HEK293 (cell line): ENCODE measurements around the gene HMX1.

ENCODE experiments used
- CTCF ChIA-PET: fragments of 350-600 bp; formaldehyde crosslinking; extraction: SDS; loops from one replicate; lab custom pipeline; 2021; ENCODE audit warnings: antibody characterized with exemption; lab: Yijun Ruan, JAX
- POLR2A ChIA-PET: fragments of 300-600 bp; formaldehyde crosslinking; extraction: SDS; loops from one replicate; lab custom pipeline; 2020; ENCODE audit warnings: antibody characterized with exemption, inconsistent platforms; lab: Yijun Ruan, JAX
- H3K27ac ChIP-seq: fragments of 200-500 bp; sonication (Bioruptor generic); 2 replicates; pipeline ENCODE4 v1.5.1; 2014; ENCODE audit warnings: low read depth, low read length, control low read depth, inconsistent platforms; ENCODE audit errors: extremely low read depth
- H3K36me3 ChIP-seq, 2 experiments: fragments of 200-500 bp in 1 of 2; sonication (Bioruptor generic) in 1 of 2; 1 replicate in 1 of 2; 2 replicates in 1 of 2; pipeline ENCODE4 v1.5.1; 2014 to 2017; ENCODE audit warnings: inconsistent platforms in 2 of 2, low read length in 2 of 2; ENCODE audit not compliant: control insufficient read depth in 2 of 2, insufficient read depth in 1 of 2
- H3K4me1 ChIP-seq: fragments of 200-500 bp; sonication (Bioruptor generic); 2 replicates; pipeline ENCODE4 v1.5.1; 2014; ENCODE audit warnings: mild to moderate bottlenecking, low read length, inconsistent platforms; ENCODE audit not compliant: control insufficient read depth, insufficient read depth
- H3K4me3 ChIP-seq: 2 replicates; pipeline ENCODE4 v1.5.1; 2011; ENCODE audit warnings: low read depth, mild to moderate bottlenecking, control low read depth, low read length, moderate library complexity
- H3K9me3 ChIP-seq: fragments of 200-500 bp; sonication (Bioruptor generic); 2 replicates; pipeline ENCODE4 v1.5.1; 2014; ENCODE audit warnings: low read depth, low read length, inconsistent platforms; ENCODE audit not compliant: control insufficient read depth, insufficient read depth
- EGR2 ChIP-seq: fragments of 450-650 bp; formaldehyde crosslinking; IDR thresholded peaks from 2 replicates; pipeline ENCODE4 v1.5.1; 2016; ENCODE audit warnings: low read depth, missing biosample characterization, missing genetic modification characterization
- KLF1 ChIP-seq: fragments of 450-650 bp; formaldehyde crosslinking; IDR thresholded peaks from 2 replicates; pipeline ENCODE4 v1.5.1; 2016; ENCODE audit warnings: missing biosample characterization, missing genetic modification characterization
- SETDB1 ChIP-seq: IDR thresholded peaks from one replicate; pipeline ENCODE4 v1.6.1; 2017; ENCODE audit warnings: mild to moderate bottlenecking, low read length, moderate library complexity, mixed read lengths; ENCODE audit not compliant: insufficient read length
- ZBTB17 ChIP-seq: fragments of 450-650 bp; formaldehyde crosslinking; IDR thresholded peaks from 2 replicates; pipeline ENCODE4 v1.5.1; 2016; ENCODE audit warnings: missing biosample characterization, missing genetic modification characterization
- ZFHX2 ChIP-seq: fragments of 450-650 bp; formaldehyde crosslinking; conservative IDR thresholded peaks from 2 replicates; pipeline ENCODE4 v1.5.1; 2016; ENCODE audit warnings: missing biosample characterization, missing genetic modification characterization
- ZFP37 ChIP-seq: fragments of 450-650 bp; formaldehyde crosslinking; IDR thresholded peaks from 2 replicates; pipeline ENCODE4 v1.5.1; 2016; ENCODE audit warnings: missing biosample characterization, missing genetic modification characterization
- ZIC2 ChIP-seq: fragments of 450-650 bp; formaldehyde crosslinking; IDR thresholded peaks from 2 replicates; pipeline ENCODE4 v1.5.1; 2016; ENCODE audit warnings: missing biosample characterization, missing genetic modification characterization
- ZNF140 ChIP-seq: fragments of 450-650 bp; formaldehyde crosslinking; IDR thresholded peaks from 2 replicates; pipeline ENCODE4 v1.5.1; 2016; ENCODE audit warnings: missing biosample characterization, missing genetic modification characterization
- ZNF2 ChIP-seq: fragments of 450-650 bp; formaldehyde crosslinking; IDR thresholded peaks from 2 replicates; pipeline ENCODE4 v1.5.1; 2016; ENCODE audit warnings: missing biosample characterization, missing genetic modification characterization
- ZNF311 ChIP-seq: fragments of 450-650 bp; formaldehyde crosslinking; IDR thresholded peaks from 2 replicates; pipeline ENCODE4 v1.5.1; 2017; ENCODE audit warnings: missing biosample characterization, missing genetic modification characterization, borderline replicate concordance
- ZNF324 ChIP-seq: fragments of 450-650 bp; formaldehyde crosslinking; IDR thresholded peaks from 2 replicates; pipeline ENCODE4 v1.5.1; 2016; ENCODE audit warnings: missing biosample characterization, missing genetic modification characterization
- ZNF37A ChIP-seq: fragments of 450-650 bp; IDR thresholded peaks from 2 replicates; pipeline ENCODE4 v1.5.1; 2018; ENCODE audit warnings: missing biosample characterization, missing genetic modification characterization
- ZNF514 ChIP-seq: fragments of 450-650 bp; formaldehyde crosslinking; IDR thresholded peaks from 2 replicates; pipeline ENCODE4 v1.5.1; 2016; ENCODE audit warnings: missing biosample characterization, missing genetic modification characterization
- ZNF521 ChIP-seq: fragments of 450-650 bp; formaldehyde crosslinking; IDR thresholded peaks from 2 replicates; pipeline ENCODE4 v1.5.1; 2017; ENCODE audit warnings: missing biosample characterization, mild to moderate bottlenecking, missing genetic modification characterization
- ZNF600 ChIP-seq: fragments of 450-650 bp; formaldehyde crosslinking; IDR thresholded peaks from 2 replicates; pipeline ENCODE4 v1.5.1; 2016; ENCODE audit warnings: missing biosample characterization, missing genetic modification characterization
- ZNF837 ChIP-seq: fragments of 450-650 bp; formaldehyde crosslinking; IDR thresholded peaks from 2 replicates; pipeline ENCODE4 v1.5.1; 2016; ENCODE audit warnings: missing biosample characterization, missing genetic modification characterization
- TF ChIP-seq, protein P1 (sequence below): fragments of 450-650 bp; formaldehyde crosslinking; IDR thresholded peaks from 2 replicates; pipeline ENCODE4 v1.5.1; 2016; ENCODE audit warnings: missing biosample characterization, missing genetic modification characterization
- TF ChIP-seq, protein P2 (sequence below): fragments of 450-650 bp; formaldehyde crosslinking; IDR thresholded peaks from 2 replicates; pipeline ENCODE4 v1.5.1; 2016; ENCODE audit warnings: missing biosample characterization, missing genetic modification characterization, borderline replicate concordance

Gene HMX1

DNA sequence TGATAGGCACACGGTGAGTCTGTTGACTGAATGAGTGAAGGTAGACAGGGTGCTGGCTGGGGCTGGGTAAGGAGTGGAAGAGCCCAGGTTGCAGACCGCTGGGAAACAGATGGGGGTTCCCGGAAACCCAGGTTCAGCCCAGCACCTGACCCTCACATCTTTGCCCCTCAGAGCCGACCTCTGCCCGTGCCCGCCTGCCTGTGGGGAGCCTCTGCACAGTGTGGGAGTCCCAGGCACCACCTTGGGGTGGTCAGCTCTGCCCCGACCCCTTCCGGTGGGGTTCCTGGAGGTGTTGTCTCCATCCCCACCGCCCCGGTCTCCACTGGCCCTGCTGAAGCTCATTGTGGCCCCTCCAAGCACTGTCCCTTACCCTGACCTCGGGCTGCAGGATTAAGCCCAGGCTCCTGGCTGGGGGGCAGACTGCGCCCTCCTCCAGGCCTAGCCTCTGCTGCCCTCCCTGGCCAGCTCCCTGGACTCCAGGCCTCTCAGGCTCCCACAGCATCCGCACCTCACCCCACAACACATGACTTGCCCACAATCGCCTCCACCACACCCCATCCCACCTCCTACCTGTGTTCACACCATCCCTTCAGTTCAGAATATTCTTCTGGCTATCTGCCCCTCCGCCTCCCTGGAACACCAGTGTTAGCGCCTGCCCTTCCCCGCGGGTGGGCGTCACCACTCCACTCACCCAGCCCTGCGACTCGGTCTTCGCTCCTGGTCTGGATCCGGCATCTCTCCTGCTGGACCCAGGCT, 21.4 kb downstream of the HMX1 start:
- Histone ChIP-seq H3K27ac (no peak overlapping the region), H3K36me3 (no peaks in the 10 kb centered on the region), H3K9me3 (no peaks in the 10 kb centered on the region), H3K4me3 (no peak overlapping the region), H3K4me1 (peaks cover 2% of the 10 kb centered on the region; the same call in 1 of the 2 replicates)
- POLR2A ChIA-PET, result no interaction called here
- CTCF ChIA-PET, result no interaction called here
- TF ChIP-seq ZNF311 (tag by site-specific recombination) (no peak), EGR2 (tag by site-specific recombination) (peak; percentile 72), ZFHX2 (peak; percentile 35; the same call in 1 of the 2 replicates)

DNA sequence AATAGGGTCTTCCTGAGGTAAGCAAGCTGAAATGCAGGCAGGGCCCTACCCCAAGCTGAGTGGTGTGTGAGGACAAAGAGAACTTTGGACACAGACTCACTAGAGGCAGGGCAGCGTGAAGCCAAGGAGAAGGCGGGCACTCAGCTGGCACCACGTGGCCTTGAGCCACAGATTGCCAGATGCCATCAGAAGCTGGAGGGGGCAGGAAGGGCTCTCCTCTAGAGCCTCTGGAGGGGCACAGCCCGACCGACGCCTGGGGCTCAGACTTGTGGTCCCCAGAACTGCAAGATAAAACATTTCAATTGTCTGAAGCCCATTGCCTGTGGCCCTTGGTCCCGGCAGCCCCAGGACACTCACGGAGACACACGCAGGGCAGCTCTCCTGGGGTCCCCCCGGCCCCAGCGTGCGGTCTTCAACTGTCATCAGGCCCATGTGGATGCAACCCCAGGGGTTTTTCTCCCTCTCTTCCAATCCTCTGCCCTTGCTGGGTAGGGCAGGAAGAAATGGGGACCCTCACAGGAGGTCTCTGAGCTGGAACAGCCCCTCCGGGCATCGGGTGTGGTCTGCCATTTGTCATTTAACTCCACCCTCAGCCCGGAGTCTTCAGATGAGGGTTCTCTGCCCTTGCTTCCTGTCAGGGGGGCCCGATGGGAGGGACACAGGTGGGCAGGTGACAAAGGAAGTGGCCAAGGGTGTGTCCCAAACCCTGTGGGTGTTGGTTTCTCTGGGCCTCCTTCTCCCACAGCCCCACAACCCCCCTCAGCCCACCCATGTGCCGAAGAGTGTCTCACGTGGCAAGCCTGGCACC, 22.2 kb downstream of the HMX1 start:
- H3K27ac ChIP-seq, result no peak overlapping the region
- H3K9me3 ChIP-seq, result no peaks in the 10 kb centered on the region
- no peaks in the 10 kb centered on the region for H3K36me3 ChIP-seq
- POLR2A ChIA-PET, result no interaction called here
- TF ChIP-seq ZIC2 (tag by site-specific recombination) (peak; percentile 46), ZNF2 (tag by site-specific recombination) (no peak)
- CTCF ChIA-PET, result no interaction called here
- H3K4me1 ChIP-seq, result peaks cover 2% of the 10 kb centered on the region; the same call in 1 of the 2 replicates
- H3K4me3 ChIP-seq, result no peak overlapping the region

DNA sequence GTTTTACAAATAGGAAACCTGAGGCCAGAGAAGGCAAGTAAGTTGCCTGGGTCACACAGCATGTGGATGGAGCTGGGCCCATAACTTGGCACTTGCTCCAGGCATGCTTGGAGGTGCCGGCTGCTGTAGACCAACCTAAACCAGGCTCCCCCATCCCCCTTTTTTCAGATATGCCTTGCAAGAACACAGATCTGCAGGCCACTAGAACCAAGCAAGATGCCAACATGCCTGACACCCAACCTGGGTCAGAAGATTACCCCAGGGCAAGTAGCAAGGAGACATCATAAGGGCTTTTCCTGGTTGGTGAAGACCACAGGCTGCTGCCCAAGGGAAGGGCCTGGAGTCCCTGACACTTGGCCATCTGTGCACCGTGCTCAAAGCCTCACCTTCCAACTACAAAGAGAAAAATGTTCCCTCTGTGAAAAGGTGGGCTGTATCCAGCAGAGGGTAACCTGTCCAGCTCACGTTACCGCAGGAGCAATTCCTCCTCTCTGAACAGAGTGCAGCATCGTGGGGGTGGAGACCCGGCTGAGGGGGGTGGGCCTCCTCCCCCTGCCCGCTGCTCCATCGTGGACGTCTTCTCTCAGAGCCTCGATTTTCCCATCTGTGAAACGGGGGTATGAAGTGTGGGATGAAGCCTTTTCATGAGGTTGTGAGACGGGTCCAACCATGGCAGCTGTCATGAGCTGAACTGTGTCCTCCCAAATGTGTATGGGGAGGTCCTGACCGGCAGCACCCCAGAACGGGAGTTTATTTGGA, 23.0 kb downstream of the HMX1 start:
- POLR2A ChIA-PET, result no interaction called here
- CTCF ChIA-PET, result interaction anchor here (1.0 to 1.7 kb wide), 2 partner anchors 37 to 160 kb away, joined by 5 read pairs; no protein-coding TSS in a partner anchor

More for the DNA sequence above, 23.0 kb downstream of the HMX1 start:
- no peak overlapping the region for H3K27ac ChIP-seq
- H3K4me3 ChIP-seq, result no peak overlapping the region
- H3K9me3 ChIP-seq, result no peaks in the 10 kb centered on the region
- H3K4me1 ChIP-seq, result peaks cover 2% of the 10 kb centered on the region; the same call in 1 of the 2 replicates
- no peak for TF ChIP-seq ZNF140 (tag by site-specific recombination)
- TF ChIP-seq, protein P1, sequence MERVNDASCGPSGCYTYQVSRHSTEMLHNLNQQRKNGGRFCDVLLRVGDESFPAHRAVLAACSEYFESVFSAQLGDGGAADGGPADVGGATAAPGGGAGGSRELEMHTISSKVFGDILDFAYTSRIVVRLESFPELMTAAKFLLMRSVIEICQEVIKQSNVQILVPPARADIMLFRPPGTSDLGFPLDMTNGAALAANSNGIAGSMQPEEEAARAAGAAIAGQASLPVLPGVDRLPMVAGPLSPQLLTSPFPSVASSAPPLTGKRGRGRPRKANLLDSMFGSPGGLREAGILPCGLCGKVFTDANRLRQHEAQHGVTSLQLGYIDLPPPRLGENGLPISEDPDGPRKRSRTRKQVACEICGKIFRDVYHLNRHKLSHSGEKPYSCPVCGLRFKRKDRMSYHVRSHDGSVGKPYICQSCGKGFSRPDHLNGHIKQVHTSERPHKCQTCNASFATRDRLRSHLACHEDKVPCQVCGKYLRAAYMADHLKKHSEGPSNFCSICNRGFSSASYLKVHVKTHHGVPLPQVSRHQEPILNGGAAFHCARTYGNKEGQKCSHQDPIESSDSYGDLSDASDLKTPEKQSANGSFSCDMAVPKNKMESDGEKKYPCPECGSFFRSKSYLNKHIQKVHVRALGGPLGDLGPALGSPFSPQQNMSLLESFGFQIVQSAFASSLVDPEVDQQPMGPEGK, result no peak
- TF ChIP-seq ZNF600 (tag by site-specific recombination), result no peak
- no peak for TF ChIP-seq ZFP37 (tag by site-specific recombination)
- TF ChIP-seq ZNF521, result no peak
- TF ChIP-seq ZNF37A (tag by site-specific recombination), result no peak
- no peak for TF ChIP-seq ZNF514 (tag by site-specific recombination)
- TF ChIP-seq ZNF837 (tag by site-specific recombination), result no peak
- TF ChIP-seq SETDB1, result no peak
- TF ChIP-seq ZNF311 (tag by site-specific recombination), result no peak
- no peak for TF ChIP-seq ZBTB17 (tag by site-specific recombination)
- TF ChIP-seq, protein P2, sequence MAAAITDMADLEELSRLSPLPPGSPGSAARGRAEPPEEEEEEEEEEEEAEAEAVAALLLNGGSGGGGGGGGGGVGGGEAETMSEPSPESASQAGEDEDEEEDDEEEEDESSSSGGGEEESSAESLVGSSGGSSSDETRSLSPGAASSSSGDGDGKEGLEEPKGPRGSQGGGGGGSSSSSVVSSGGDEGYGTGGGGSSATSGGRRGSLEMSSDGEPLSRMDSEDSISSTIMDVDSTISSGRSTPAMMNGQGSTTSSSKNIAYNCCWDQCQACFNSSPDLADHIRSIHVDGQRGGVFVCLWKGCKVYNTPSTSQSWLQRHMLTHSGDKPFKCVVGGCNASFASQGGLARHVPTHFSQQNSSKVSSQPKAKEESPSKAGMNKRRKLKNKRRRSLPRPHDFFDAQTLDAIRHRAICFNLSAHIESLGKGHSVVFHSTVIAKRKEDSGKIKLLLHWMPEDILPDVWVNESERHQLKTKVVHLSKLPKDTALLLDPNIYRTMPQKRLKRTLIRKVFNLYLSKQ (tag by site-specific recombination), result no peak
- TF ChIP-seq ZNF324 (tag by site-specific recombination), result no peak
- TF ChIP-seq KLF1 (tag by site-specific recombination), result no peak
- H3K36me3 ChIP-seq, result no peaks in the 10 kb centered on the region
